Activated effector memory CD4-positive, alpha-beta T cell treated with anti-CD3 and anti-CD28 coated beads, Interleukin-2, amount 50 U/mL, for 16 hours (primary cell): Measurements from ENCODE around the gene NDUFB6.
"Not testable (repeated sequence)": the region's sequence is repeated elsewhere in the genome, so short reads cannot be mapped to it uniquely, and the experiment has no call there.

Source experiments
- DNase-seq: peaks from one replicate; pipeline ENCODE4 v3.0.0-alpha.2; 2020

Gene NDUFB6

DNA sequence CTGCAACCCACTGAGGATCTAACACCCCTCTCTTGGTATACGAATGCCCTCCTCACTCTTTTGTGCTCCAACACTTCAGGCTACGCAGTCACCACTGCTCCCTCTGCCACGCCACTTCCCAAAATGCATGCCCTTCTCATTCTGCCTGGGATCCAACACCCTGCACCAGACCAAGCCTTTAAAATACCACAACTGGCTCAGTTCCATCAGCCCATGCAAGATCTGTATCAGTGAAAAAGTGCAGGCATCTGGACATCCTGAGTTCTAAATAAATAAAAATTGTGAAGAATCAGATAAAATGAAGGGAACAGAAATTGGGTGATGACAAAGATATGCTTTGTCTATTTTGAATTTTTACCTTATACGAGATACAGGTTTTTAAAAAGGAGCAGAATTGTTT, 2.7 kb downstream of the NDUFB6 start:
- no peak for DNase-seq

GRCh38 chr9:32566770-32567169, 6.2 kb downstream of the NDUFB6 start:
- DNase-seq: no peak

- no peak for DNase-seq
These were observed 7.0 kb downstream of the NDUFB6 start for GRCh38 chr9:32565967-32566366.

DNA sequence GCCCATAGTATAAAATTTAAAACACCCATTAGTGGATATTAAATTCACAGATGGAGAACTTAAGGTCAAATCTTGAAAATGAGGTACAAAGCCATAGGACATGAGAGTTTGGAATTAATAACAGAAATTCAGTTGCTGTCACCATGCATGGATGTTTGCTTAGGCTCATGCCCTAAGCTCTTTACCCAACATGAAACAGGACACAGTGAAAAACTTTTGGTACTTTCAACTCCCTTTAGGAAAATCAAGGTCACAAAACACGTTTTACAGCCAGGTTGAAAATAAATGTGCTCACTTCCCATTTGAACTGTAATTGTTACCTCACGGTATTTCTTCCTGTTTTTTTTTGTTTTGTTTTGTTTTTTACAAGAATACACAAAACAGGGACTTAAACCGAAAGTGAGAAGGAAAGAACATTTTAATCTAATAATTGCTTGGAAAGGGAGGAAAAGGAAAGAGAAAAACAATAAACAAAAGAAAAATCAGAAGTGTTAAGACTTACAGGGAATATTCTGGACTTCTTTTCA, 14.5 kb downstream of the NDUFB6 start:
- DNase-seq: no peak

DNA sequence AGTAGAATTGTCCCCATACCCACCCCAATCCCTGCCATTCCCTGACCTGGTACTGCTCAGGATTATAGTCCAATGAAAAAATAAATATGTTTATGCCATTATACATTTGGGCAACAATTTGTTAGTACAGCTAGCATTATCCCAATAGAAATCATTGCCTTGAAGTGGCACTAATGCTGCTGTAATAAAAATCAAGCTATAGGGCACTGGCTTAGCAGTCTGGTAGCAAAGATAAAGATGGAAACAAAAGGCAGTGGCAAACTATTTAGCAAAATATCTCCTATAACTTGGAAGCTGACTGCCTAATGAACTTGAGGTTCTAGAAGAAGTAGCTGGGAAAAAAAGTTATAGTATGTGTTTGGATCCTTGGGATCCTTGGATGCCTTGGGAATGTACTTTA, 18.4 kb downstream of the NDUFB6 start:
- DNase-seq: no peak

DNA sequence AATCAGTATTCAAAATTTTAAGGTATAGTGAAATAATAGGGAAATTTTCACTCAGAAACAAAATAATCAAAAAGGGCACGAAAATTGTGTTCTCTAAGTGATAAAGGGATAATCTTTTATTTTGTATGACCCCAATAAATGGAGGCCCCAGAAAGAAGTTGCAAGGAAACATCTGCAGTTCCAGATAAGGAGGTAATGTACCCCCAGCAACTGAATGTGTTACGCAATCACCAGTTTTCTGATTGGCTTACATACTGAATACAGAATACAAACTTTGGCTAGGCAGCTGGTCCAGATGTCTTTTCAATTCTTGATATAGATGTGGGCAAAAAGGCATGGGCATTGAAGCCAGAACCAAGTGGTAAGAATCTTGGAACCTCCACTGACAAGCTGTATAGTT, 18.9 kb downstream of the NDUFB6 start:
- DNase-seq: no peak

- DNase-seq: peak; percentile 96
These were observed 20.6 kb downstream of the NDUFB6 start, which contains the start of the genes SMIM27 and TOPORS for GRCh38 chr9:32552172-32552872. Gene SMIM27 (plus strand): TSS chr9:32552327. CDS start chr9:32552435, 108 bp downstream. Gene TOPORS (minus strand): TSS chr9:32552586. CDS start chr9:32552436, 150 bp downstream.

- DNase-seq: peak; percentile 80
These were observed 21.5 kb downstream of the NDUFB6 start for GRCh38 chr9:32551276-32552051.

- peak; percentile 98 for DNase-seq
These were observed 22.2 kb downstream of the NDUFB6 start for GRCh38 chr9:32550562-32551275.

GRCh38 chr9:32550150-32550561, 22.8 kb downstream of the NDUFB6 start:
- DNase-seq: no peak

DNA sequence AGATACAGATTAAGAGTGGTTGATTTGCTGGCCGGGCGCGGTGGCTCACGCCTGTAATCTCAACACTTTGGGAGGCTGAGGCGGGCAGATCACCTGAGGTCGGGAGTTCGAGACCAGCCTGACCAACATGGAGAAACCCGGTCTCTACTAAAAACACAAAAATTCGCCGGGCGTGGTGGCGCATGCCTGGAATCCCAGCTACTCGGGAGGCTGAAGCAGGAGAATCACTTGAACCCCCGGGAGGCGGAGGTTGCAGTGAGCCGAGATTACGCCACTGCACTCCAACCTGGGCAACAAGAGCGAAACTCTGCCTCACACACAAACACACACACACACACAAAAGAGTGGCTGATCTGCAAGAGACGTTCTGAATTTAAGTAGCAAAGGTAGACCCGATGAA, 24.7 kb downstream of the NDUFB6 start:
- not testable (repeated sequence) for DNase-seq

- no peak for DNase-seq
These were observed 27.1 kb downstream of the NDUFB6 start for GRCh38 chr9:32545884-32546283.

GRCh38 chr9:32543047-32543446, 29.9 kb downstream of the NDUFB6 start:
- no peak for DNase-seq

DNA sequence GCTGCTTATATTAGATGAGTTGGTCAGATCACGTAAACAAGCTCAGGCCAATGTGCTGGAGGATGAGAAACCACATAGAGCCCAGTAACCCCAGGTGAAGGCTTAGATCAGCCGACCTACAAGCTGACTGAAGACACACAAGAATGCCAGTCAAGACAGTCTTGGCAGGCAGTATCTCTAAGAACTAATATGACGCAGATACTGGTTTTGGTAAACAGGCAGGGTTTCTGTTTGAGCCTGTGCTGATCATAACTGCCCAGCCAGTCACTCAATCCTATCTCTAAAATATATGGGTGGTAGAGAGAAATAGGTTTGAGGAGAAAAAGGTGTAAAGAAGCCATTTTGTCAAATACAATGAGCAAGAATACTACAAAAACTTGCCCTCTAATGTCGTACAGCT, 39.1 kb downstream of the NDUFB6 start:
- DNase-seq: no peak

DNA sequence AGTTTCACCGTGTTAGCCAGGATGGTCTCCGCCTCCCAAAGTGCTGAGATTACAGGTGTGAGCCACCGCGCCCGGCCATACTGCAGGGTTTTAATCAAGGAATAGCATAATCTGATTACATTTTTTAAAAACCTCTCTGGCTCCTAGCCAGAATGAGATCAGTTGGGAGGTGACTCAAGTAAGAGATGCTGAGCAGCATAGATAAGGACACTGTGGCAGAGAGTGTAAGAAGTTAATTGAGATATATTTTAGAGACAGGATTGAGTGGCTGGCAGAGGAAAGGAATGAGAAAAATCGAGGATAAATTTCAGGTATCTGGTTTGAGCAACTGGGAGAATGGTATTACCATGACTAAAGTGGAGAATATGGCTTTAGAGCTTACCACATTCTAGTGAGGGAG, 39.6 kb downstream of the NDUFB6 start:
- no peak for DNase-seq

DNA sequence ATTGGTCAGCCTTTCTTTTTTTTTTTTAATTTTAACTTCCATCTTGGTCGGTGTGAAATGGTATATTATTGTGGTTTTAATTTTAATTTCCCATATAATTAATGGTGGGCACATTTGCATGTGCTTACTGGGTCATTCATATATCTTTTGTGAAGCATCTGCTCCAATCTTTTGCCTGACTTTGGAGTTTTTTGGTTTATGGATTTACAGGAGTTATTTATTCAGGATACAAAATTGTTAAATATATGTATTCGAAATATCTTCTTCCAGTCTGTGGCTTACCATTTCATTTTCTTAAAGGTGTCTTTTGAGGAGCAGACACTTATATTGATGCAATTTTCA, 46.3 kb downstream of the NDUFB6 start:
- DNase-seq: no peak

GRCh38 chr9:32526041-32526706, 46.8 kb downstream of the NDUFB6 start, which contains the start of gene RIGI:
Gene RIGI (minus strand): TSS chr9:32526196. CDS start chr9:32526166, 30 bp downstream.
- peak; percentile 94 for DNase-seq

- DNase-seq: no peak
These were observed 47.3 kb downstream of the NDUFB6 start for GRCh38 chr9:32525709-32526030.

DNA sequence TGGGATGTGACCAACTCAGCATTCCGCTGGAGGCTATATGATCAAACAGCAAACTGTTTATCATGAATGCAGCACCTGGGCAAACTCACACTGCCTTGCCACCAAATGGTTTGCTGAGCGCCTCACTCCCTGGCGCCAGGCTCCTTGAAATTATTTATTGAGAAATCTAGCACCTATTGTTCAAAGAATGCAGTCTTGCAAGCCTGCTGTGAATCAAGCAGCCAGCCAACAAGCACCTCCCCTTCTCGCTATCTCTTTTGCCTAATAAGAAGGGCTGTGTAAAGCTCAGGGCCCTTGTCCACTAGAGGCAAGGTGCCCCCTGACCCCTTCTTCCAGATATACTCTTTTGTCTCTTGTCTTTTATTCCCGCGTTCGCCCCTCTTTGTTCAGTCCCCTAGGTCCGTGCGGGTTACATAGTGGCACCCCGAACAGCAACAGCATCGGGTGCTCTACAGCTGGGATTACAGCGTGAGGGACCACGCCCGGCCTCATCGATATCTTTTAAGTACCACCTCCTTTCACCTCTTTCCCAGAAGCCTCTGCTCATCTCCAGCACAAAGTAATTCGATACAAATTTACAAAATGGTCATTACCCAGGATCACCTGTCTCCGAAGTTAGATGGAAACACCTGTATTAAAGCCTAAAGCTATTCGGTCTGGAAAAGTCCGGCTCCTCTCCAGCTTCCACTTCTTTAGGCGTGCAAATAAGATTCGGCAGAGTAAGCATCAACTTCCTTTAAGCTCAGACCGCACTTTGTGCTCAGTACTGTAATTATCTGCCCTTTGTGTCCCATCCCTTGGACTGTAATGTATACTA, 47.9 kb downstream of the NDUFB6 start:
- DNase-seq: peak; percentile 66

GRCh38 chr9:32524558-32524891, 48.4 kb downstream of the NDUFB6 start:
- not testable (repeated sequence) for DNase-seq

- no peak for DNase-seq
These were observed 49.0 kb downstream of the NDUFB6 start for GRCh38 chr9:32523910-32524309.

- DNase-seq: no peak
These were observed 54.7 kb downstream of the NDUFB6 start for GRCh38 chr9:32518276-32518675.
